ENCODE results near the gene PPP6R3.

- TF ChIP-seq CTCF (IDR thresholded peaks at IDR 0.05; ENCODE audit: low read length) (no peak), EZH2 (IDR thresholded peaks at IDR 0.05; ENCODE audit: borderline replicate concordance, low read length) (no peak)
Observed at GRCh38 chr11:68563454-68563853, 102.9 kb downstream of the PPP6R3 start.

Data from OCI-LY1 (cell line).